Measurements from ENCODE around the gene GPATCH2. TPM values are rescaled to one million over a fixed set of nuclear protein-coding genes. Genes with fewer than 3 reads are reported as not detected.
A peak's percentile ranks its signal among the peaks of the same experiment; 100 is the strongest.

The GPATCH2 gene
- total RNA-seq (2014; rRNA removed), result 11.9 and 17.2 TPM in 2 replicates
- percentile 75 among the genes with signal in this experiment for Bru-seq, nascent RNA
- BruChase-seq, experiment 1, labeled RNA remaining after a 6-hour chase, result percentile 64 among the genes with signal in this experiment
- percentile 78 among the genes with signal in this experiment for BruChase-seq, experiment 2, labeled RNA remaining after a 2-hour chase
- long read RNA-seq, transcript GPATCH2-201 (6 exons, 3,218 nt), result major isoform, 6 of 30 reads
- long read RNA-seq, partial matches to known transcripts, result 15 of 30 reads
- long read RNA-seq, other reads (novel, unspliced or antisense), result 9 of 30 reads

DNA sequence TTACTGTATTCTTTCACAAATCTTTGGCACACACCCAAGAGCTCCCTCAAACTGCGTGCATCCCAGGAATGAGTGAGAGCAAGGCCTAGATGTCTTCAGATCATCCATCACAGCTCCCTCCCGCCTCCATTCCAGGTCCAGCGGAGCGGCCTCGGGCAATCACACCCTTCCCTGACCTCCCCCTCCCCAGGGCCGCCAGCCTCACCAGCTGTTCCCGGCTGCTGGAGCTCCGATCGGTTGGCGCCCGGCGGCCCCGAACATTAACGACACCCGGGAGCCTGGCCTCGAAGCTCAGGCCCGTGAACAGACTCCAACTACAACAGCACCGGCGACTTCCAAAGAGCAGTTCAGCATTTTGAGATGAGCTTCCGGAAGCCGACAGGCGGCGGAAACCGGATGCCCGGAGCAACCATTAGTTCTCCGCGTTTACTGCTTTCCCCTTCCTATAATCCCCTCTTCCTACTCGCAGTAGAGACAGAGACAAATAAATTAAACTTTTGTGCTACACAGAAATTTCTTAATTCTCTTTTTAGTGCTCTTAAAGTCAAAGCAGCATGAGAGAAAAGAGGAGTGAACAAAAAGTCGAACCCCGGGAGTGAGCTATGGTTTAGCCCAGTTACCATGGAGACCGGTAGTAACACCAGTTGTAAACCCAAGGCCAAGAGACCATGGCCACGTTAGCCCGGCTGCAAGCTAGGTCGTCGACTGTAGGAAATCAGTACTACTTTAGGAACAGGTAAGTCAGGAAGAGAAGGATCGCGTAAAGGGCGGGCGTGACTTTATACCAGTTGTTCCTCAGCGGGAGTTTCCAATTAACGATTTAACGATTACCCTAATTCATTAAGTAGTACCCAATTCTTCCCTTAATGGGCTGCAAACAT lies at the start of gene GPATCH2, which contains the start of gene SPATA17:
Gene GPATCH2 (minus strand): TSS at position 380 of the 881 bp plus-strand sequence. CDS start 119 bp downstream, at position 261.
Gene SPATA17 (plus strand): TSS at position 634 of the 881 bp plus-strand sequence. CDS start 35 bp downstream, at position 669.
- Histone ChIP-seq H3K4me3 (ENCODE audit: low read length) (peak within 1 kb of the TSS; percentile 83), H3K4me1 (ENCODE audit: insufficient read depth, low read length) (peaks cover 33% of the 10 kb centered on the region), H4K20me1 (ENCODE audit: low read length) (peaks cover 13% of the 10 kb centered on the region), H3K9ac (ENCODE audit: low read length) (peak within 1 kb of the TSS; percentile 95), H3K9me2 (replicated peaks; ENCODE audit: low read length) (no peaks in the 10 kb centered on the region), H3K27me3 (ENCODE audit: low read length) (no peaks in the 10 kb centered on the region), H3K36me3 (ENCODE audit: low read depth, low read length) (no peaks in the 10 kb centered on the region), H3K9me3 (ENCODE audit: low read length) (no peaks in the 10 kb centered on the region), H3K4me2 (ENCODE audit: low read length) (peak within 1 kb of the TSS; percentile 97), H3F3A (ENCODE audit: low read length, unreplicated experiment) (no peaks in the 10 kb centered on the region), H2AFZ (ENCODE audit: low read length) (peak within 1 kb of the TSS; percentile 88), H3K79me2 (ENCODE audit: low read length) (peaks cover 49% of the 10 kb centered on the region), H3K27ac (ENCODE audit: low read length) (peak within 1 kb of the TSS; percentile 82)
- BruUV-seq (replicated peaks), result no TSS peak
- CTCF ChIA-PET, result interaction anchor here (0.6 to 0.7 kb wide), 2 partner anchors 41 to 535 kb away, joined by 3 to 4 read pairs; no protein-coding TSS in a partner anchor
- POLR2A ChIA-PET (ENCODE audit: unreplicated experiment), result interaction anchor here (0.5 to 1.6 kb wide), 8 partner anchors 10 to 882 kb away, joined by 3 to 9 read pairs (median 4); no protein-coding TSS in a partner anchor
- TF ChIP-seq, protein P1, sequence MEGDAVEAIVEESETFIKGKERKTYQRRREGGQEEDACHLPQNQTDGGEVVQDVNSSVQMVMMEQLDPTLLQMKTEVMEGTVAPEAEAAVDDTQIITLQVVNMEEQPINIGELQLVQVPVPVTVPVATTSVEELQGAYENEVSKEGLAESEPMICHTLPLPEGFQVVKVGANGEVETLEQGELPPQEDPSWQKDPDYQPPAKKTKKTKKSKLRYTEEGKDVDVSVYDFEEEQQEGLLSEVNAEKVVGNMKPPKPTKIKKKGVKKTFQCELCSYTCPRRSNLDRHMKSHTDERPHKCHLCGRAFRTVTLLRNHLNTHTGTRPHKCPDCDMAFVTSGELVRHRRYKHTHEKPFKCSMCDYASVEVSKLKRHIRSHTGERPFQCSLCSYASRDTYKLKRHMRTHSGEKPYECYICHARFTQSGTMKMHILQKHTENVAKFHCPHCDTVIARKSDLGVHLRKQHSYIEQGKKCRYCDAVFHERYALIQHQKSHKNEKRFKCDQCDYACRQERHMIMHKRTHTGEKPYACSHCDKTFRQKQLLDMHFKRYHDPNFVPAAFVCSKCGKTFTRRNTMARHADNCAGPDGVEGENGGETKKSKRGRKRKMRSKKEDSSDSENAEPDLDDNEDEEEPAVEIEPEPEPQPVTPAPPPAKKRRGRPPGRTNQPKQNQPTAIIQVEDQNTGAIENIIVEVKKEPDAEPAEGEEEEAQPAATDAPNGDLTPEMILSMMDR (conservative IDR thresholded peaks at IDR 0.05; ENCODE audit: low read depth, low read length), result 0 out of 2 replicates have a peak, but pooled peaks have one; percentile 13
- no peak for TF ChIP-seq EZH2phosphoT487 (IDR thresholded peaks at IDR 0.05; ENCODE audit: borderline replicate concordance, low read length)
- DNase-seq, result peak; percentile 89
- peak; percentile 90 for ATAC-seq
- intact Hi-C loops (cut with micrococcal nuclease), result loop anchor here (2.0 to 5.0 kb wide), 2 partner anchors 30 to 116 kb away; no protein-coding TSS in a partner anchor

DNA sequence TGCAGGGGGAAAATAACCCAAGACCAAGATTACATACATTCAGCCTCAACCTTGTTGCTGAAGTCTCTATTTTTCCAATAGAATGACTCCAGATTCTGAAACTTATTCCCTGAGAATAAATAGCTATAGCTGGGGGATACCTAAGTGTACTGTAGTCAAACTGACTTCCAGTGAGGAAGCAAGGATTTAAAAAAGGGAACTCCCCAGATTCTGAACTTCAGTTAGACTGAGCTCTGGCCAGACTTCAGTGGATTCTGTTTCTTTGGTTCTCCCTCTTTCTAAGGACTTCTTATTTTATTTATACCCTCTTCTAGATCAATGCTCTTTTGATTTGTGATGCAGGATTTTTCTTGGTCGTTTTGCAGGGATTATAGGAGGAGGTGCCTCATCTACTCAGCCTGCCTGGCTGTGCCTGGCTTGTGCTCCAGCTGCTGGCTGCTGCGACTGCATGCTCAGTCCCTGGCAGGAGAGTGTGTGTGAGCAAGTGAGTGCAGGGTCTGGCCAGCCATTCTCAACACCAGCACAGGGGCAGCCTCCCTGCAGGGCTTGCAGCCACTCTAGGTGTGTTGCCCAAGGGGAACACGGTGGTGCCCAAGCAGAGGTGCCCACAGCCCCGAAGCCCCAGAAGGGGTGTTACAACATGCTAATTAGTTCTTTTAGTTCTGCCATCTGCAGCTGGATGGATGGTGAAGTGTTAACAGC lies 43.3 kb upstream of the GPATCH2 start:
- Histone ChIP-seq H3K4me1 (ENCODE audit: insufficient read depth, low read length) (no peaks in the 10 kb centered on the region), H3K27ac (ENCODE audit: low read length) (no peak overlapping the region), H4K20me1 (ENCODE audit: low read length) (no peaks in the 10 kb centered on the region), H3K9me2 (replicated peaks; ENCODE audit: low read length) (no peaks in the 10 kb centered on the region), H3K27me3 (ENCODE audit: low read length) (no peaks in the 10 kb centered on the region), H2AFZ (ENCODE audit: low read length) (no peak overlapping the region), H3K79me2 (ENCODE audit: low read length) (no peaks in the 10 kb centered on the region), H3K4me3 (ENCODE audit: low read length) (no peak overlapping the region), H3K36me3 (ENCODE audit: low read depth, low read length) (no peaks in the 10 kb centered on the region), H3K9me3 (ENCODE audit: low read length) (no peaks in the 10 kb centered on the region), H3K9ac (ENCODE audit: low read length) (no peak overlapping the region), H3K4me2 (ENCODE audit: low read length) (no peak overlapping the region), H3F3A (ENCODE audit: low read length, unreplicated experiment) (no peaks in the 10 kb centered on the region)
- DNase-seq, result no peak
- BruUV-seq (replicated peaks), result no TSS peak
- CTCF ChIA-PET, result no interaction called here
- POLR2A ChIA-PET (ENCODE audit: unreplicated experiment), result no interaction called here
- TF ChIP-seq, protein P1 (conservative IDR thresholded peaks at IDR 0.05; ENCODE audit: low read depth, low read length), result no peak
- no peak for TF ChIP-seq EZH2 (IDR thresholded peaks at IDR 0.05; ENCODE audit: low read length, unreplicated experiment)
- TF ChIP-seq EZH2phosphoT487 (IDR thresholded peaks at IDR 0.05; ENCODE audit: borderline replicate concordance, low read length), result no peak
- intact Hi-C loops (cut with micrococcal nuclease), result no loop called here
- no peak for ATAC-seq
